SKM-1 treated with dmso at 0.1 percent for 144 hours (cell line): ENCODE data around the gene ATXN7L3.

ENCODE experiments used
- DNase-seq: peaks from one replicate; lab custom pipeline; 2025; ENCODE audit not compliant: unreplicated experiment; lab: John Stamatoyannopoulos, UW

Gene ATXN7L3

GRCh38 chr17:44218344-44219107 lies 18.8 kb upstream of the ATXN7L3 start:
- peak; percentile 93 for DNase-seq

- DNase-seq: no peak
Observed at GRCh38 chr17:44217738-44218343, 18.2 kb upstream of the ATXN7L3 start.

DNA sequence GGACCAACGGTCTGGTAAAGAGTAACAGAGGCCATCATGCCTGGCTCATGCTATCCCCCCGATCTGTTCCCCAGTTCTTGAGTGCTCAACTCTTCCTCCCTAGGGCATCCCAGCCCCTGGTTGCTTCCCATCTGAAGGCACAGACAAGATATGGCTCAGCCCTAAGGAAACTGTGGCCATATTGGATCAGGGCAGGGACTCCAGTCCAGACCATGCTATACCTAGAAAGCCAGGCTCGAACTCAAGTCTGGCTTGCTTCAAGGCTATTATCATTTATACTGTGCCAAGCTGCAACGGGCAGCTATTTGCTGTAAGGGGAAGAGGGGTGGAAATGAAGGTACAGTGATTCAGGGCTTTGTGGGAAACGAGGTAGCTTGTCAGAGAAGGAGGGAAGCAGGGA lies 17.0 kb upstream of the ATXN7L3 start:
- DNase-seq: no peak

DNA sequence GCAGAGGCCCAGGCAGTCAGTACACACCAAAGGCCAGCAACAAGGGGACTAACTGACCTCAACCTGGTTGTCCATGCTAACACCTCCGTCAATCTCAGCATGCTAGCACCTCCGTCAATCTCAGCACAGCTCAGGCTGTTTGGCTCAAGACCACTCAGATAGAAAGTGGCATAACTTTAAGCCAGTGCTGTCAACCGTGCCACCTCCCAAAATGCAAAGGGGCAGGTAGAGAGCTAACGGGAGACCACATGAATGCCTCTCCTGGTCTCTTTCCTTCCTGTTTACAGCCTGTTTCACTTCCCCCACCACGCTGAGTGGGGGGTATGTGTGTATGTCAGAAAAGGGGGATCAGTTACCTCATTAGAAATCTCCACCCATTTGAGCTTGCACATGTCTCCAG lies 16.5 kb upstream of the ATXN7L3 start:
- no peak for DNase-seq

GRCh38 chr17:44214896-44215295 lies 15.2 kb upstream of the ATXN7L3 start:
- no peak for DNase-seq

- DNase-seq: no peak
Observed at GRCh38 chr17:44214230-44214494, 14.5 kb upstream of the ATXN7L3 start.

- DNase-seq: no peak
Observed at GRCh38 chr17:44213403-44214229, 13.9 kb upstream of the ATXN7L3 start.

DNA sequence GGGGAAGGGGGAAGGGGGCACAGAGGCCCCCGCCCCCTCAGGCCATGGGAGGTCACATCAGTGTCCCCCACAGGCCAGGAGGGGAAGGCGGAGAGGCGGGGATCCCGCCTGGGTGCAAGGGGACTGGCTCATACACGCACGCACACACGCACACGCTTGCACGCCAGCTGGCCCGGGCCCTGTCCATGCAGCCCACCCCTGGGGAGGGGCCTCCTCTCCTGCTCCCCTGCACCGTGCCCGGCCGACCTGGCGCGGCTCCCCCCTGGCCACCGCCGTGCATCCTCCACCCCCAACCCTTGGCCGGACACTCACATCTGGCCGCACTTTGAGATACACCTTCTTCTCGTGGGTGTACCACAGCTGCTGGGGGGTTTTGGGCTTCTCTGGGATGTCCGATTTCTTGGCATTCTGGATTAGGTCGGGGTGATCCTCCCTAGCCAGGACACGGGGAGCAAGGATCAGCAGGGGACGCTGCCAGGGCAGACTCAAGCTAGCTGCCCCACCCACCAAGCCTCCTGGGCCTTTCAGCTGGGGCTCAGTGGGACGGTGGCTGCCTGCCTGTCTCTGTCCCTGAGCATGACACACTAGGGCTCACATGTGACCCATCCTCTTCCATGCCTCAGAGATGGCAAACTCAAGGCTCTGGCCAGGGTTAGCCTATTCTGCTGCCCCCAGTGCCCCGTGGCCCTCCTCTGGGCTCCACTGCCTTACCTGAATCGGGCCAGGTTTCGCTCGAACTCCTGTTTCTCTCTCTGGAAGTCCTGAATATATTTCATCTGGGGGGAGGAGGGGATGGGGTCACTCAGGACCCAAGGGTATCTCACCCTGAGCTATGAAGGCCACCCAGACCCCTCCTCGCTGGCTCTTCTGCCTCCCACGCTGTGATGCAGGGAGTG lies 13.1 kb upstream of the ATXN7L3 start:
- DNase-seq: no peak

- DNase-seq: no peak
Observed at GRCh38 chr17:44211281-44212265, 11.9 kb upstream of the ATXN7L3 start.

- DNase-seq: peak; percentile 58
Observed at GRCh38 chr17:44210342-44211192, 10.9 kb upstream of the ATXN7L3 start.

- DNase-seq: no peak
Observed at GRCh38 chr17:44209786-44210341, 10.2 kb upstream of the ATXN7L3 start.

GRCh38 chr17:44207743-44208142 lies 8.1 kb upstream of the ATXN7L3 start:
- no peak for DNase-seq

DNA sequence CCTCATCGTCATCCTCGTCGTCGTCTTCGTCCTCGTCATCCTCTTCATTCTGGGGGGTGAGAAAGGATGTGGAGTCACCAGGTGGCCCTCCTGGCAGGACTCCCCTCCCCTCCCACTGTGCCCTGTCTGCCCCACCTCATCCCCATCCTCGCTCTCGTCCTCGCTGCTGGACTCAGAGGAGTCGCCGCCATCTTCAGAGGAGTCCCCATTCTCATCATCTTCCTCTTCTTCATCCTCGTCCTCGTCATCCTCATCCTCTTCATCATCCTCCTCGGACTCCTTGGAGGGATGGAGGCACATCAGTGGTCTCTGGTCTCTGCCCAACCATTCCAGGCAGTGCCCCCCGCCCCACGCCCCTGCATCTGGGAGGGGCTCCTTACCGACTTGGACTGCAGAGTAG lies 7.6 kb upstream of the ATXN7L3 start:
- no peak for DNase-seq

DNA sequence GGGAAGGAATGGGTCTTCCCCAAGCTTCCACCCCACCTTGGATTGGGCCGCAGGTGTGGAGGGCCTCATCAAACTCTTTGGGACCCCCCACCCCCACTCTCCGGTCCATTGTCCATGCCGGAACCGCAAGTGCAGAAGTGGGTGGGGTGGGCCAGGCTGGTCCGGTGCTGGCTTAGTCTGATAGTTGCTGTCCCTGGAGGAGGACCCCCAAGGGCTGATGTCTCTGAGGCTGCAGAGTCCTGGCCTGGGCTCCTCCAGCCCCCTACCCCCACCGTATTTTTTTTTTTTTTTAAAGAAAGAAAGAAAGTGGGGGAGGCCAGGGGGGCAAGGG lies 7.1 kb upstream of the ATXN7L3 start:
- no peak for DNase-seq

DNA sequence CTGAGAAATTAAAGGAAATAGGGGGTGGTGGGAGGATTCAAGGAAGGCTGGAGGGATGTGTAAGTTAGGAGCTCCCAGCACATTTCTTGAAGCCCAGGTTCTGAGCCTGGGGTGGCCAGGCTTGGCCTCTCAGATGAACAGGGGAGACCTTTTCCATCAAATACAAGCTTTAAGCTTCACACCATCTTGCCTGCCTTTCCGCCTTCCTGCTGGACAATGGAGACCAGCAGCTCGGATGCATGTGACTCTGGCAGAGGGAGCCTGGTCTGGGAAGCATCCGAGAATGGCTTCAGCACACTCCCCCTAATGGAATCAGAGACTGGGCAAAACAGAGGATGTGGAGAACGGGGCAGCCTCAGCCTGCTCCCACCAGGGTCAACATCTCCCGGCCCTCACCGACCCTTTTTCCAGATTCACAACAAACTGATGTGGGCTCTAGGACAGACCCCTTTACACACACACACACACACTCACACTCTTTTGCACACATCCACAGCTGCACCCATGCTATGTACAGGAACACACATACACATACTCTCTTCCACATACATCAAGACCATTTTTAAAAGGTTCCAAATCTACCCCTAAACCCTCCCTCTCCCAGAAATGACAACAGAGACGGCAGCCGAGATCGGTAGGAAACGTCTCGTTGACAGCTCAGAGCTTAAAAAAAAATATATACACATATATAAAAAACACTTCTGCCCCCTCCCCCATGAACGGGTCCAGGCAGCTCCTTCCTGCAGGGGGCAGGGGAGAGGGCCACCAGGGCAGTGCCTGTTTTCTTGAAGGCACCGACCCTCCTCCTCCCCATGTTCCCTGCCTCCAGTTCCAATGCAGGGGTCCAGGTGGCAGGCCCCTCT lies 6.5 kb upstream of the ATXN7L3 start:
- DNase-seq: no peak

GRCh38 chr17:44204441-44204882 lies 4.8 kb upstream of the ATXN7L3 start:
- DNase-seq: no peak

- peak; percentile 74 for DNase-seq
Observed at GRCh38 chr17:44203731-44204440, 4.2 kb upstream of the ATXN7L3 start.
